ENCODE results near the gene IPO8.

GRCh38 chr12:30631740-30632139, 63.9 kb downstream of the IPO8 start:
- no peak for TF ChIP-seq GATA3 (IDR thresholded peaks at IDR 0.05; ENCODE audit: low read depth, low read length)
- no peak for TF ChIP-seq GATA2 (IDR thresholded peaks at IDR 0.05; ENCODE audit: low read depth, low read length)

Data from SH-SY5Y (cell line).